Stomach (tissue), 9 donors: ENCODE data around the gene CLEC18A. TPM values are rescaled to one million over a fixed set of nuclear protein-coding genes. Genes with fewer than 3 reads are reported as not detected.

Experiments used
- DNase-seq, 2 donors: peaks; one replicate each; pipeline versions ENCODE4 v3.0.0 to v3.0.0-alpha.2; 2013 to 2019
- H3K27ac ChIP-seq, 5 donors: fragments of 200-600 bp in 4 of 5; sonication (generic) in 4 of 5; one replicate each; pipeline ENCODE4 v1.5.1; 2013 to 2019; ENCODE audit warnings: mild to moderate bottlenecking in 1 of 5, moderate library complexity in 1 of 5
- H3K27me3 ChIP-seq, 3 donors: fragments of 200-600 bp; sonication (generic); one replicate each; pipeline ENCODE4 v1.5.1; 2017 to 2019; ENCODE audit warnings: mixed run types in 1 of 3
- H3K36me3 ChIP-seq, 4 donors: fragments of 200-600 bp; sonication (generic); 1 replicate in 3 of 4; 2 replicates in 1 of 4; pipeline ENCODE4 v1.5.1; 2016 to 2019
- H3K4me1 ChIP-seq, 4 donors: fragments of 200-600 bp; sonication (generic); one replicate each; pipeline ENCODE4 v1.5.1; 2016 to 2019
- H3K4me3 ChIP-seq, 4 donors: fragments of 200-600 bp; sonication (generic) in 3 of 4; one replicate each; pipeline ENCODE4 v1.5.1; 2016 to 2019; ENCODE audit warnings: mild to moderate bottlenecking in 1 of 4
- H3K9me3 ChIP-seq, 4 donors: fragments of 200-600 bp; sonication (generic); one replicate each; pipeline ENCODE4 v1.5.1; 2016 to 2019
- EP300 ChIP-seq: sonication (generic); formaldehyde crosslinking; IDR thresholded peaks from one replicate; pipeline ENCODE4 v1.6.1; 2017; ENCODE audit warnings: antibody characterized with exemption
- POLR2A ChIP-seq, 4 donors: fragments of 450-650 bp; IDR thresholded peaks; one replicate each; pipeline ENCODE4 v1.6.1; 2016; ENCODE audit warnings: antibody characterized with exemption in 4 of 4, control low read depth in 2 of 4, mild to moderate bottlenecking in 1 of 4, moderate library complexity in 1 of 4
- POLR2AphosphoS5 ChIP-seq, 3 donors: sonication (generic); formaldehyde crosslinking; IDR thresholded peaks; one replicate each; pipeline ENCODE4 v1.6.1; 2016; ENCODE audit warnings: antibody characterized with exemption in 3 of 3
- WGBS, 5 donors: extraction: QIAGEN DNeasy Blood & Tissue Kit in 3 of 5; methylation state at CpG; one replicate each; pipeline versions ENCODE4 v1.1.5 to v1.1.7; 2013 to 2018; 5-methylcytosine and 5-hydroxymethylcytosine counted together
- intact Hi-C: fragments of 100-400 bp; cut with DNase I; formaldehyde crosslinking; loops from one replicate; pipeline ENCODE4 v1.15.1; 2023; ENCODE audit warnings: low total_unique reads
- polyA plus RNA-seq, 3 donors: library from polyadenylated mRNA; stranded (reverse); fragments of 200-250 nt; gene quantifications; one replicate each; pipeline ENCODE4 v1.2.3, GENCODE V29; 2013
- total RNA-seq, 5 donors: library from RNA; depleted of rRNA; stranded (reverse); fragments of >200 nt; gene quantifications; one replicate each; pipeline versions ENCODE4 v1.1.0 to v1.2.3, GENCODE V29; 2014 to 2016
- TF ChIP-seq, protein P1 (sequence below), 7 experiments: fragments of 450-650 bp in 4 of 7; fragments of 200-600 bp in 3 of 7; sonication (generic) in 3 of 7; IDR thresholded peaks; one replicate each; pipeline ENCODE4 v1.5.1; 2016 to 2019; ENCODE audit warnings: antibody characterized with exemption in 7 of 7, control low read depth in 2 of 7, mild to moderate bottlenecking in 1 of 7
- donor health status: healthy with polysubstance abuse.
- donor health status: Bipolar disorder and iron deficiency.
- donor health status: healthy.

CLEC18A gene
- total and polyA plus RNA-seq, 8 donors, result 0.31 to 3.6 (median 1.3) TPM; not detected in 1

DNA sequence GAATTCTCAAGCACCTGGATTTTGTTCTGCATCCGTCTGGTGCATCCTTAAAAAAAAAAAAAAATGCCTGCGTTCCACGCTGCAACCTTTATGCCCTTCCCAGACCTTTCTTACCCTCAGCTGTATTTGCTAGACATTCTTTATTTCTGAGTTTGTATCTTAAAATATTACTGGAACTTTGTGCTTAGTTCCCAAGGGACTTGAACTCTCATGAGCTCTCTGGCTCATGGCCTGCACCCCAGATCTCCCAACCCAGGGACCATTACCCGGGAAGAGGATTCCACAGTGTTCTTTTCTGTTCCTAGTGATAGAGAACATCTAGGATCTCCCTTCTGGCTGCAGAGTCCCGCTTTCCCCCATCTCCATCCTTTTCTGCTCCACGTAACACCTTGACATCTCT, 28.9 kb upstream of the CLEC18A start:
- Histone ChIP-seq H3K9me3 (no peaks in the 10 kb centered on the region), H3K4me3 (no peak overlapping the region), H3K27ac (no peak overlapping the region), H3K4me1 (peaks cover 0 to 24% (median 14%) of the 10 kb centered on the region in 4 donors), H3K27me3 (no peaks in the 10 kb centered on the region), H3K36me3 (peaks cover 0 to 59% (median 39%) of the 10 kb centered on the region in 4 donors)
- intact Hi-C loops, result no loop called here
- WGBS, 5 donors, result 80 to 95% (median 94%) methylated on average over 6 of the region's 6 CpGs
- DNase-seq, result no peak
- TF ChIP-seq, protein P1, sequence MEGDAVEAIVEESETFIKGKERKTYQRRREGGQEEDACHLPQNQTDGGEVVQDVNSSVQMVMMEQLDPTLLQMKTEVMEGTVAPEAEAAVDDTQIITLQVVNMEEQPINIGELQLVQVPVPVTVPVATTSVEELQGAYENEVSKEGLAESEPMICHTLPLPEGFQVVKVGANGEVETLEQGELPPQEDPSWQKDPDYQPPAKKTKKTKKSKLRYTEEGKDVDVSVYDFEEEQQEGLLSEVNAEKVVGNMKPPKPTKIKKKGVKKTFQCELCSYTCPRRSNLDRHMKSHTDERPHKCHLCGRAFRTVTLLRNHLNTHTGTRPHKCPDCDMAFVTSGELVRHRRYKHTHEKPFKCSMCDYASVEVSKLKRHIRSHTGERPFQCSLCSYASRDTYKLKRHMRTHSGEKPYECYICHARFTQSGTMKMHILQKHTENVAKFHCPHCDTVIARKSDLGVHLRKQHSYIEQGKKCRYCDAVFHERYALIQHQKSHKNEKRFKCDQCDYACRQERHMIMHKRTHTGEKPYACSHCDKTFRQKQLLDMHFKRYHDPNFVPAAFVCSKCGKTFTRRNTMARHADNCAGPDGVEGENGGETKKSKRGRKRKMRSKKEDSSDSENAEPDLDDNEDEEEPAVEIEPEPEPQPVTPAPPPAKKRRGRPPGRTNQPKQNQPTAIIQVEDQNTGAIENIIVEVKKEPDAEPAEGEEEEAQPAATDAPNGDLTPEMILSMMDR (IDR thresholded peaks at IDR 0.05), result no peak
- no peak for TF ChIP-seq POLR2A (IDR thresholded peaks at IDR 0.05)
- no peak for TF ChIP-seq POLR2AphosphoS5 (IDR thresholded peaks at IDR 0.05)
- no peak for TF ChIP-seq EP300

DNA sequence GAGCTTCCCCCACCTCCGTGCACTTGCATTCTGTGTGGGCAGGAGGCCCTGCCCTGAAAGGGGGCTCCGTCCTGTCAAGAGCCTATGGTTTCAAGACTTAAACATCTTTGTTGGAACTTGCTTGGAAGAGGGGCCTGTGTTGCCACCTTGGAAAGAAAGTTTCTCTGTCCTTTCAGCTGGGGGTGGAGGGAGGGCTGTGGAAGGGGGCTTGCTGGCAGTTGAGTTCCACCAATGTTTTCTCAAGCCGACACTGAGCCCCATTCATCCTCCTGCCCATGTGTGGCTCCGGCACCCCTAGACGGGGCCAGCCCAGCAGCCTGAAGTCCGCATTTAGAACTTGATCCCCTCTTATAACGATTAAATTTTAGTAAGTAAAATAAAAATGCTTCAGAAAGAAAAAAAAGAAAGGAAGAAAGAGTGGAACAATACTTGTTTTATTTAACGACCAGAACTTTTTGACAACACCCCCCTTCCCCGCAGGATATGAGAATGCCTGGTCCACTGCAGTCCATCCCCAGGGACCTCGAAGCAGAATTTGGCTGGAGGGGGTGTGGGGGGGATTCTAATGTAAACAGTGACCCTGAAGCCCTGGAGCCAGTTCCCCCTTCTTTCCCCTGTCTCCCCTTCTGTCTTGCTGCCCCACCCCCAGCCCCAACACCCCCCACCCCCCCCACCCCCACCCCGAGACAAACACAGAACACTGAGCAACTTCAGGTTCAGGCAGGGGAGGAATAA, 26.9 kb upstream of the CLEC18A start:
- DNase-seq, result no peak
- Histone ChIP-seq H3K9me3 (no peaks in the 10 kb centered on the region), H3K27me3 (no peaks in the 10 kb centered on the region), H3K4me3 (no peak overlapping the region), H3K27ac (peak overlapping the region in 3 of 5 donors; percentile 67 to 83 (median 67)), H3K36me3 (peaks cover 0 to 55% (median 36%) of the 10 kb centered on the region in 4 donors), H3K4me1 (peaks cover 0 to 33% (median 18%) of the 10 kb centered on the region in 4 donors)
- WGBS, 5 donors, result 72 to 83% (median 76%) methylated on average over 11 of the region's 11 CpGs
- no peak for TF ChIP-seq EP300
- TF ChIP-seq POLR2A (IDR thresholded peaks at IDR 0.05), result no peak
- TF ChIP-seq POLR2AphosphoS5 (IDR thresholded peaks at IDR 0.05), result no peak
- TF ChIP-seq, protein P1 (IDR thresholded peaks at IDR 0.05), result no peak
- intact Hi-C loops, result no loop called here

DNA sequence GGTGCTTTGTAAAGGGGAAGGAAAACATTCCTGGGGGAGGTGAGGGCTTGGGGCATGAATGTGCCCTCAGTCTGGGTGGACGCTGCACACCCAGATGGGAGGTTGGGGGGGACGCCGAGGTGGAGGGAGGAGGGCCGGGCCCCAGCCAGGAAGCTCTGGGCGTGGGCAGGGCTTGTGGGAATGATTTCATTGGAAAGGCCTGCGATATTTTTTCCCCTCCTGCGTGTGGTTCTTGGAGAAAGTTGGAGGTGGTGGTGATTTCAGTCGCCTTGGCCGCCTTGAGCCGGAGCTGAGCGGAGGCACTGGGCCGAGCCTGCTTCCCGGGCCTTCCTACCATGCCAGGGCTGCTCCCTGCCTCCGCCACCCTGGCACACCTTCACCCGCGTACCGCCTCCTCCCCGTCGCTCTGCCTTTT, 26.4 kb upstream of the CLEC18A start:
- TF ChIP-seq EP300 (no peak), POLR2AphosphoS5 (IDR thresholded peaks at IDR 0.05) (no peak), POLR2A (IDR thresholded peaks at IDR 0.05) (no peak)
- TF ChIP-seq, protein P1 (IDR thresholded peaks at IDR 0.05), result no peak
- Histone ChIP-seq H3K4me1 (peaks cover 0 to 35% (median 18%) of the 10 kb centered on the region in 4 donors), H3K4me3 (peak overlapping the region in 2 of 4 donors; percentile 11 to 12), H3K36me3 (peaks cover under 1 to 58% (median 41%) of the 10 kb centered on the region in 4 donors), H3K9me3 (no peaks in the 10 kb centered on the region), H3K27ac (peak overlapping the region; percentile 9 to 83 (median 67)), H3K27me3 (no peaks in the 10 kb centered on the region)
- WGBS, 5 donors, result 24 to 59% (median 43%) methylated on average over 18 to 19 of the region's 19 CpGs
- intact Hi-C loops, result no loop called here
- DNase-seq, result peak in 1 of 2 donors; percentile 87

DNA sequence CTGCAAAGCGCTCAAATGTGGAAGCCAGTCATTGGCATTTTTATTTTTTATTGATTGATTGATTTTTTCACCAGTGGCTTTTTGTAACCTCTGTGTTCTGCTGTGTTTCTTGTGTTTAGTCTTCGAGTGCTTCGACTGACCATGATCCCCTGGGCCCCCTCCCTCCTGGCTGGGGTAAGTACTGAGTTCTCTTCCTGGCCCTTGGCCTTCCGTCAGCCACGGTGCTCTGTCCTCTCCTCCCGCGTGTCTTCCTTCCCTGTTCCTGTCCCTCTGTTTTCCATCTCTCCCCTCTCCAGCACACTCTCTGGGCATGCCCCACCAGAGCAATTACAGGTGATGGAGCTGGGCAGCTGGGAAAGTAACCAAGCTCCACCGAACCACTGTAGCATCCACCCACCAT, 25.8 kb upstream of the CLEC18A start:
- H3K27ac ChIP-seq, result peak overlapping the region; percentile 29 to 83 (median 67)
- WGBS, 5 donors, result 69 to 73% (median 70%) methylated on average over 8 of the region's 8 CpGs
- H3K27me3 ChIP-seq, result no peaks in the 10 kb centered on the region
- peak overlapping the region in 2 of 4 donors; percentile 11 to 12 for H3K4me3 ChIP-seq
- H3K4me1 ChIP-seq, result peaks cover 0 to 40% (median 20%) of the 10 kb centered on the region in 4 donors
- DNase-seq, result no peak
- peaks cover 4 to 58% (median 43%) of the 10 kb centered on the region in 4 donors for H3K36me3 ChIP-seq
- no peaks in the 10 kb centered on the region for H3K9me3 ChIP-seq
- intact Hi-C loops, result no loop called here
- TF ChIP-seq EP300 (no peak), POLR2A (IDR thresholded peaks at IDR 0.05) (no peak), POLR2AphosphoS5 (IDR thresholded peaks at IDR 0.05) (no peak)
